CD4-positive, alpha-beta T cell (primary cell): ENCODE measurements around the gene ATP5F1B. TPM values are rescaled to one million over a fixed set of nuclear protein-coding genes. Genes with fewer than 3 reads are reported as not detected.
A peak's percentile ranks its signal among the peaks of the same experiment; 100 is the strongest.

Experiments
- ATAC-seq: fragments of 200-7000 bp; cut with Tn5 transposase; one replicate; pipeline ENCODE4 v1.10.0; 2022; ENCODE audit warnings: mild to moderate bottlenecking; ENCODE audit not compliant: poor library complexity
- CTCF ChIA-PET: fragments of 350-600 bp; sonication (Branson Sonifier 250); formaldehyde crosslinking; loops from one replicate; lab custom pipeline; 2021; ENCODE audit warnings: antibody characterized with exemption, inconsistent platforms; lab: Charles Lee
- POLR2A ChIA-PET: fragments of 350-600 bp; sonication (Branson Sonifier 250); formaldehyde crosslinking; loops from one replicate; lab custom pipeline; 2021; ENCODE audit warnings: antibody characterized with exemption, inconsistent platforms; lab: Charles Lee
- DNase-seq, 14 experiments: peaks; one replicate each; pipeline ENCODE4 v3.0.0-alpha.2; 2013 to 2020; ENCODE audit warnings: mixed read lengths in 2 of 14
- H3K27ac ChIP-seq, 2 donors: one replicate each; pipeline versions ENCODE4 v1.5.1 to v1.7.0; 2013; ENCODE audit warnings: low read length in 2 of 2, low read depth in 1 of 2, mild to moderate bottlenecking in 1 of 2
- H3K27me3 ChIP-seq, 2 experiments: 1 replicate in 1 of 2; 2 replicates in 1 of 2; pipeline versions ENCODE4 v1.6.1 to v1.7.0; 2013; ENCODE audit warnings: low read length in 2 of 2, control low read depth in 1 of 2, mild to moderate bottlenecking in 1 of 2, moderate library complexity in 1 of 2; ENCODE audit not compliant: insufficient read depth in 2 of 2, control insufficient read depth in 1 of 2
- H3K36me3 ChIP-seq: one replicate; pipeline ENCODE4 v1.6.1; 2013; ENCODE audit warnings: low read length, control low read depth; ENCODE audit not compliant: insufficient read depth
- H3K4me1 ChIP-seq: one replicate; pipeline ENCODE4 v1.6.1; 2013; ENCODE audit warnings: low read length, control low read depth; ENCODE audit not compliant: insufficient read depth
- H3K4me3 ChIP-seq: one replicate; pipeline ENCODE4 v1.5.1; 2013; ENCODE audit warnings: mild to moderate bottlenecking, low read length, moderate library complexity
- H3K9me3 ChIP-seq, 2 experiments: 1 replicate in 1 of 2; 2 replicates in 1 of 2; pipeline versions ENCODE4 v1.6.1 to v1.7.0; 2013; ENCODE audit warnings: low read length in 2 of 2, mild to moderate bottlenecking in 2 of 2, control low read depth in 1 of 2, moderate library complexity in 1 of 2; ENCODE audit not compliant: control insufficient read depth in 1 of 2, insufficient read depth in 1 of 2
- H3K27ac Mint-ChIP-seq: one replicate; pipeline ENCODE4 v1.8.0; 2020; ENCODE audit warnings: mixed read lengths
- H3K27me3 Mint-ChIP-seq: one replicate; pipeline ENCODE4 v1.8.0; 2021; ENCODE audit warnings: mixed read lengths
- H3K36me3 Mint-ChIP-seq: one replicate; pipeline ENCODE4 v1.8.0; 2021; ENCODE audit warnings: low read depth, mixed read lengths
- H3K4me1 Mint-ChIP-seq: one replicate; pipeline ENCODE4 v1.8.0; 2021; ENCODE audit warnings: low read depth, mixed read lengths
- H3K4me3 Mint-ChIP-seq: one replicate; pipeline ENCODE4 v1.8.0; 2020; ENCODE audit warnings: mild to moderate bottlenecking, mixed read lengths
- H3K9me3 Mint-ChIP-seq: one replicate; pipeline ENCODE4 v1.8.0; 2020; ENCODE audit warnings: mixed read lengths
- intact Hi-C, 2 experiments: fragments of 100-400 bp; cut with DNase I in 1 of 2; cut with micrococcal nuclease in 1 of 2; formaldehyde crosslinking; loops; one replicate each; pipeline versions ENCODE4 v1.15.1 to v1.9.0; 2023 to 2025; cut with DNase I, micrococcal nuclease
- total RNA-seq, 174 experiments: library from RNA in 2 of 174; stranded (reverse) in 2 of 174; gene quantifications; one replicate each; pipeline ENCODE4 v1.2.3 and lab custom pipeline; 2021 to 2026
- TF ChIP-seq, protein P1 (sequence below): fragments of 200-600 bp; IDR thresholded peaks from one replicate; pipeline ENCODE4 v1.8.0; 2022; ENCODE audit warnings: antibody characterized with exemption, mild to moderate bottlenecking

Gene ATP5F1B
- total RNA-seq, 2 experiments from 2014 or later = 305 to 318 TPM

GRCh38 chr12:56645201-56645716, 525 bp downstream of the ATP5F1B start:
- Histone ChIP-seq H3K9me3 (no peaks in the 10 kb centered on the region), H3K36me3 (peaks cover 45% of the 10 kb centered on the region), H3K27ac (peak overlapping the region; percentile 82 to 85), H3K4me3 (peak overlapping the region; percentile 83), H3K27me3 (no peaks in the 10 kb centered on the region), H3K4me1 (peaks cover 36% of the 10 kb centered on the region)
- Mint-ChIP-seq H3K27me3 (no peaks in the 10 kb centered on the region), H3K4me1 (peaks cover 34% of the 10 kb centered on the region), H3K4me3 (peak overlapping the region; percentile 85), H3K36me3 (peaks cover 53% of the 10 kb centered on the region), H3K9me3 (no peaks in the 10 kb centered on the region), H3K27ac (peak overlapping the region; percentile 88)
- ATAC-seq = no peak
- POLR2A ChIA-PET = interaction anchor here (0.5 to 4.9 kb wide), 17 partner anchors 11 to 1905 kb away, joined by 3 to 102 read pairs (median 4); partner anchors contain the start of genes BAZ2A, NACA, PRIM1 and PTGES3
- TF ChIP-seq, protein P1, sequence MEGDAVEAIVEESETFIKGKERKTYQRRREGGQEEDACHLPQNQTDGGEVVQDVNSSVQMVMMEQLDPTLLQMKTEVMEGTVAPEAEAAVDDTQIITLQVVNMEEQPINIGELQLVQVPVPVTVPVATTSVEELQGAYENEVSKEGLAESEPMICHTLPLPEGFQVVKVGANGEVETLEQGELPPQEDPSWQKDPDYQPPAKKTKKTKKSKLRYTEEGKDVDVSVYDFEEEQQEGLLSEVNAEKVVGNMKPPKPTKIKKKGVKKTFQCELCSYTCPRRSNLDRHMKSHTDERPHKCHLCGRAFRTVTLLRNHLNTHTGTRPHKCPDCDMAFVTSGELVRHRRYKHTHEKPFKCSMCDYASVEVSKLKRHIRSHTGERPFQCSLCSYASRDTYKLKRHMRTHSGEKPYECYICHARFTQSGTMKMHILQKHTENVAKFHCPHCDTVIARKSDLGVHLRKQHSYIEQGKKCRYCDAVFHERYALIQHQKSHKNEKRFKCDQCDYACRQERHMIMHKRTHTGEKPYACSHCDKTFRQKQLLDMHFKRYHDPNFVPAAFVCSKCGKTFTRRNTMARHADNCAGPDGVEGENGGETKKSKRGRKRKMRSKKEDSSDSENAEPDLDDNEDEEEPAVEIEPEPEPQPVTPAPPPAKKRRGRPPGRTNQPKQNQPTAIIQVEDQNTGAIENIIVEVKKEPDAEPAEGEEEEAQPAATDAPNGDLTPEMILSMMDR = no peak
- CTCF ChIA-PET = interaction anchor here (0.6 to 3.9 kb wide), 3 partner anchors 9 to 39 kb away, joined by 4 to 25 read pairs (median 5); no protein-coding TSS in a partner anchor
- DNase-seq = peak in 1 of 14 experiments; percentile 20
- intact Hi-C loops = loop anchor here in 1 of 2 experiments (2.0 kb wide), 1 partner anchor 44 kb away; the partner anchor contains the start of gene PTGES3

GRCh38 chr12:56644654-56645053, 1.1 kb downstream of the ATP5F1B start:
- intact Hi-C loops = loop anchor here in 1 of 2 experiments (2.0 kb wide), 1 partner anchor 44 kb away; the partner anchor contains the start of gene PTGES3
- Histone ChIP-seq H3K4me3 (peak overlapping the region; percentile 83), H3K27ac (peak overlapping the region; percentile 82 to 85), H3K4me1 (peaks cover 36% of the 10 kb centered on the region), H3K27me3 (no peaks in the 10 kb centered on the region), H3K36me3 (peaks cover 50% of the 10 kb centered on the region), H3K9me3 (no peaks in the 10 kb centered on the region)
- TF ChIP-seq, protein P1 = no peak
- no peaks in the 10 kb centered on the region for H3K9me3 Mint-ChIP-seq
- ATAC-seq (no peak), DNase-seq (no peak)
- CTCF ChIA-PET = interaction anchor here (3.9 kb wide), 1 partner anchor 8 kb away, joined by 25 read pairs; no protein-coding TSS in a partner anchor
- peak overlapping the region; percentile 85 for H3K4me3 Mint-ChIP-seq
- peaks cover 39% of the 10 kb centered on the region for H3K4me1 Mint-ChIP-seq
- H3K27me3 Mint-ChIP-seq = no peaks in the 10 kb centered on the region
- H3K36me3 Mint-ChIP-seq = peaks cover 59% of the 10 kb centered on the region
- POLR2A ChIA-PET = interaction anchor here (1.0 to 4.9 kb wide), 7 partner anchors 10 to 827 kb away, joined by 3 to 102 read pairs (median 30); partner anchors contain the start of genes BAZ2A, NACA, PTGES3 and SARNP
- H3K27ac Mint-ChIP-seq = peak overlapping the region; percentile 88

DNA sequence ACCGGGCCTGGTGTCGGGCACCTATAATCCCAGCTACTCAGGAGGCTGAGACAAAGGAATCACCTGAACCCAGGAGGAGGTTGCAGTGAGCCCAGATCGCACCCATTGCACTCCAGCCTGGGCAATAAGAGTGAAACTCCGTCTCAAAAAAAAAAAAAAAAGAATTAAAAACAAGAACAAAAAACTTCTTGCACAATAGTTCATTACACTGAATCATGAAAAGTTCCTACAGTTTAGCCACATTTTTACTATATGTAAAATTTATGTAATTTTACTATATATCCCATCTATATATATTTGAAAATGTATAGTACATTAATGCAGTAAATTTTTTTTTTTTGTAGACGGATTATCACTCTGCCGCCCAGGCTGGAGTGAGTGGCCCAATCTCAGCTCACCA, 4.6 kb downstream of the ATP5F1B start:
- POLR2A ChIA-PET = interaction anchor here (1.0 to 9.4 kb wide), 2 partner anchors 13 to 44 kb away, joined by 6 to 139 read pairs; partner anchors contain the start of gene PTGES3

More for the DNA sequence above, 4.6 kb downstream of the ATP5F1B start:
- TF ChIP-seq, protein P1 = no peak
- Histone ChIP-seq H3K27ac (no peak overlapping the region), H3K27me3 (no peaks in the 10 kb centered on the region), H3K36me3 (peaks cover 73% of the 10 kb centered on the region), H3K4me3 (no peak overlapping the region), H3K9me3 (no peaks in the 10 kb centered on the region), H3K4me1 (peaks cover 41% of the 10 kb centered on the region)
- Mint-ChIP-seq H3K4me1 (peaks cover 52% of the 10 kb centered on the region), H3K4me3 (no peak overlapping the region), H3K36me3 (peaks cover 93% of the 10 kb centered on the region), H3K27me3 (no peaks in the 10 kb centered on the region), H3K9me3 (no peaks in the 10 kb centered on the region), H3K27ac (no peak overlapping the region)
- no peak for ATAC-seq
- DNase-seq = no peak
- CTCF ChIA-PET = interaction anchor here (0.7 kb wide), 1 partner anchor 353 kb away, joined by 3 read pairs; no protein-coding TSS in a partner anchor
- intact Hi-C loops = no loop called here
